ENCODE results near the gene NXPH1. TPM values are rescaled to one million over a fixed set of nuclear protein-coding genes. Genes with fewer than 3 reads are reported as not detected.
"Not testable (repeated sequence)": the region's sequence is repeated elsewhere in the genome, so short reads cannot be mapped to it uniquely, and the experiment has no call there.

Gene NXPH1
- total and polyA plus RNA-seq, 2 experiments from 2014 or later, result 0.45 to 3.0 TPM

DNA sequence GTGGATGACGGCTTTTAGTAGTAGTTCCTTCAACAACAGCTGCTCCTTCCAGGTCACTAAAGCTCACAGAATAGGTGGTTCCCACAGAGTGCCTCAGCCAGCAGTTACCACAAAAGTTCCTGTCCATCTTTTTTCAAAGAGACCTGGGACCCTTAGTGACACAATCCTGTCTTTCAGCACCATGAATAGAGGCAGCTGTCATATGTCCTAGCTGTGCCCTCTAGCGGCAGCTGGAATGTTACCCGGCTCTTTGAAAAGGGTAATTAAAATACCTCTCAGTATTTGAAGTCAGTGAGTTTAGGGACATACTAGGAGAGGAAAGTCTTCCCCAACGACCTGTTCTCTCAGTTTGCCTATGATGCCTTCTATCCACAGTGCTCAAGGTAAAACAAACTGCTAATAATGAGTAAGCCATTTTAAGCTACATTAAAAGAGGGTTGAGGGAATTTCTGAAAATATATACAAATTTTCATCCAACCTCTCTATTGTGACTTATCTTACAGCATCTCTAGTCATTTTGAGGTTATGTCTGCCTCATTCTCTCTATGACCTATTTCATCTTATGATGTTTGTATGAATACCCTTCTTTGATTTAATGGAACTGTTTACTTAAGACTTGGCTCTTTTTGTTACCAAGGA, 290.8 kb downstream of the NXPH1 start:
- Histone ChIP-seq H3K9me2 (ENCODE audit: insufficient read depth) (no peaks in the 10 kb centered on the region), H3K4me2 (no peak overlapping the region), H3K36me3 (ENCODE audit: insufficient read depth) (no peaks in the 10 kb centered on the region), H3K27me3 (ENCODE audit: insufficient read depth) (no peaks in the 10 kb centered on the region), H3K79me2 (replicated peaks; ENCODE audit: insufficient read depth) (no peaks in the 10 kb centered on the region), H2AFZ (no peak overlapping the region), H4K20me1 (replicated peaks; ENCODE audit: insufficient read depth) (no peaks in the 10 kb centered on the region), H3K4me3 (no peak overlapping the region), H3K4me1 (ENCODE audit: insufficient read depth) (no peaks in the 10 kb centered on the region), H3K27ac (ENCODE audit: low read depth) (no peak overlapping the region), H3F3A (replicated peaks; ENCODE audit: low read depth) (no peaks in the 10 kb centered on the region)
- ATAC-seq, result peak; percentile 96
- Mint-ChIP-seq H3K4me1 (no peaks in the 10 kb centered on the region), H3K9me3 (no peaks in the 10 kb centered on the region; the same call in 1 of the 3 replicates), H3K27me3 (ENCODE audit: insufficient read depth, low read depth, poor library complexity) (no peaks in the 10 kb centered on the region), H3K27ac (no peak overlapping the region), H3K36me3 (ENCODE audit: low read depth) (no peaks in the 10 kb centered on the region), H3K4me3 (no peak overlapping the region)
- DNase-seq (ENCODE audit: low spot score), result peak; percentile 91
- TF ChIP-seq, protein P1, sequence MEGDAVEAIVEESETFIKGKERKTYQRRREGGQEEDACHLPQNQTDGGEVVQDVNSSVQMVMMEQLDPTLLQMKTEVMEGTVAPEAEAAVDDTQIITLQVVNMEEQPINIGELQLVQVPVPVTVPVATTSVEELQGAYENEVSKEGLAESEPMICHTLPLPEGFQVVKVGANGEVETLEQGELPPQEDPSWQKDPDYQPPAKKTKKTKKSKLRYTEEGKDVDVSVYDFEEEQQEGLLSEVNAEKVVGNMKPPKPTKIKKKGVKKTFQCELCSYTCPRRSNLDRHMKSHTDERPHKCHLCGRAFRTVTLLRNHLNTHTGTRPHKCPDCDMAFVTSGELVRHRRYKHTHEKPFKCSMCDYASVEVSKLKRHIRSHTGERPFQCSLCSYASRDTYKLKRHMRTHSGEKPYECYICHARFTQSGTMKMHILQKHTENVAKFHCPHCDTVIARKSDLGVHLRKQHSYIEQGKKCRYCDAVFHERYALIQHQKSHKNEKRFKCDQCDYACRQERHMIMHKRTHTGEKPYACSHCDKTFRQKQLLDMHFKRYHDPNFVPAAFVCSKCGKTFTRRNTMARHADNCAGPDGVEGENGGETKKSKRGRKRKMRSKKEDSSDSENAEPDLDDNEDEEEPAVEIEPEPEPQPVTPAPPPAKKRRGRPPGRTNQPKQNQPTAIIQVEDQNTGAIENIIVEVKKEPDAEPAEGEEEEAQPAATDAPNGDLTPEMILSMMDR (conservative IDR thresholded peaks at IDR 0.05; ENCODE audit: low read depth in 2 of 2), result peak; percentile 88 to 95
- peak; percentile 16; the same call in 1 of the 2 replicates for TF ChIP-seq CREB1 (CRISPR knock-in tag; IDR thresholded peaks at IDR 0.05; ENCODE audit: low read depth)
- TF ChIP-seq, protein P2, sequence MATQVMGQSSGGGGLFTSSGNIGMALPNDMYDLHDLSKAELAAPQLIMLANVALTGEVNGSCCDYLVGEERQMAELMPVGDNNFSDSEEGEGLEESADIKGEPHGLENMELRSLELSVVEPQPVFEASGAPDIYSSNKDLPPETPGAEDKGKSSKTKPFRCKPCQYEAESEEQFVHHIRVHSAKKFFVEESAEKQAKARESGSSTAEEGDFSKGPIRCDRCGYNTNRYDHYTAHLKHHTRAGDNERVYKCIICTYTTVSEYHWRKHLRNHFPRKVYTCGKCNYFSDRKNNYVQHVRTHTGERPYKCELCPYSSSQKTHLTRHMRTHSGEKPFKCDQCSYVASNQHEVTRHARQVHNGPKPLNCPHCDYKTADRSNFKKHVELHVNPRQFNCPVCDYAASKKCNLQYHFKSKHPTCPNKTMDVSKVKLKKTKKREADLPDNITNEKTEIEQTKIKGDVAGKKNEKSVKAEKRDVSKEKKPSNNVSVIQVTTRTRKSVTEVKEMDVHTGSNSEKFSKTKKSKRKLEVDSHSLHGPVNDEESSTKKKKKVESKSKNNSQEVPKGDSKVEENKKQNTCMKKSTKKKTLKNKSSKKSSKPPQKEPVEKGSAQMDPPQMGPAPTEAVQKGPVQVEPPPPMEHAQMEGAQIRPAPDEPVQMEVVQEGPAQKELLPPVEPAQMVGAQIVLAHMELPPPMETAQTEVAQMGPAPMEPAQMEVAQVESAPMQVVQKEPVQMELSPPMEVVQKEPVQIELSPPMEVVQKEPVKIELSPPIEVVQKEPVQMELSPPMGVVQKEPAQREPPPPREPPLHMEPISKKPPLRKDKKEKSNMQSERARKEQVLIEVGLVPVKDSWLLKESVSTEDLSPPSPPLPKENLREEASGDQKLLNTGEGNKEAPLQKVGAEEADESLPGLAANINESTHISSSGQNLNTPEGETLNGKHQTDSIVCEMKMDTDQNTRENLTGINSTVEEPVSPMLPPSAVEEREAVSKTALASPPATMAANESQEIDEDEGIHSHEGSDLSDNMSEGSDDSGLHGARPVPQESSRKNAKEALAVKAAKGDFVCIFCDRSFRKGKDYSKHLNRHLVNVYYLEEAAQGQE (IDR thresholded peaks at IDR 0.05; ENCODE audit: unreplicated experiment), result peak; percentile 75
- 0 out of 2 replicates have a peak, but pooled peaks have one; percentile 24 for TF ChIP-seq ZNF114 (CRISPR knock-in tag; IDR thresholded peaks at IDR 0.05)
- TF ChIP-seq EZH2 (IDR thresholded peaks at IDR 0.05; ENCODE audit: low read depth, unreplicated experiment), result no peak

DNA sequence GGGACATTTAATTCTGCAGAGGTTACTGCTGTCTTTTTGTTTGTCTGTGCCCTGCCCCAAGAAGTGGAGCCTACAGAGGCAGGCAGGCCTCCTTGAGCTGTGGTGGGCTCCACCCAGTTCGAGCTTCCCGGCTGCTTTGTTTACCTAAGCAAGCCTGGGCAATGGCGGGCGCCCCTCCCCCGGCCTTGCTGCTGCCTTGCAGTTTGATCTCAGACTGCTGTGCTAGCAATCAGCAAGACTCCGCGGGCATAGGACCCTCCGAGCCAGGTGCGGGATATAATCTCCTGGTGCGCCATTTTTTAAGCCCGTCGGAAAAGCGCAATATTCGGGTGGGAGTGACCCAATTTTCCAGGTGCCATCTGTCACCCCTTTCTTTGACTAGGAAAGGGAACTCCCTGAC, 298.3 kb downstream of the NXPH1 start:
- ATAC-seq, result not testable (repeated sequence)

More for the DNA sequence above, 298.3 kb downstream of the NXPH1 start:
- H3K36me3 ChIP-seq (ENCODE audit: insufficient read depth); H3K9me2 ChIP-seq (ENCODE audit: insufficient read depth); H4K20me1 ChIP-seq (replicated peaks; ENCODE audit: insufficient read depth); H3K27ac Mint-ChIP-seq; H3F3A ChIP-seq (replicated peaks; ENCODE audit: low read depth); H3K4me1 Mint-ChIP-seq; H3K4me3 ChIP-seq; H3K4me2 ChIP-seq; H2AFZ ChIP-seq; H3K27me3 ChIP-seq (ENCODE audit: insufficient read depth); H3K4me3 Mint-ChIP-seq; H3K27me3 Mint-ChIP-seq (ENCODE audit: insufficient read depth, low read depth, poor library complexity); H3K27ac ChIP-seq (ENCODE audit: low read depth); DNase-seq (ENCODE audit: low spot score); H3K79me2 ChIP-seq (replicated peaks; ENCODE audit: insufficient read depth); H3K4me1 ChIP-seq (ENCODE audit: insufficient read depth): not testable (repeated sequence)
- H3K9me3 Mint-ChIP-seq, result peaks cover 22% of the 10 kb centered on the region
- peaks cover 11% of the 10 kb centered on the region; the same call in 2 of the 3 replicates for H3K36me3 Mint-ChIP-seq (ENCODE audit: low read depth)
